HL-60 (cell line): ENCODE results near the gene FBXO21.
"Not testable (repeated sequence)": the region's sequence is repeated elsewhere in the genome, so short reads cannot be mapped to it uniquely, and the experiment has no call there.

ENCODE experiments used
- DNase-seq, 2 experiments: peaks; one replicate each; pipeline ENCODE4 v3.0.0-alpha.2; 2010 to 2020; ENCODE audit warnings: low read depth in 1 of 2, low spot score in 1 of 2
- H3K27ac ChIP-seq: fragments of 250-450 bp; sonication (Bioruptor Pico); replicated peaks from 2 replicates; pipeline ENCODE4 v1.5.1; 2020; ENCODE audit warnings: mild to moderate bottlenecking, moderate library complexity
- H3K27me3 ChIP-seq: fragments of 250-450 bp; sonication (Bioruptor Pico); 2 replicates; pipeline ENCODE4 v1.5.1; 2021; ENCODE audit warnings: mild to moderate bottlenecking, moderate library complexity; ENCODE audit not compliant: insufficient read depth, poor library complexity, severe bottlenecking
- H3K4me3 ChIP-seq: replicated peaks from 2 replicates; pipeline ENCODE4 v1.5.1; 2011; ENCODE audit warnings: mild to moderate bottlenecking, control low read depth, low read length; ENCODE audit not compliant: insufficient read depth
- CTCF ChIP-seq: IDR thresholded peaks from one replicate; pipeline ENCODE4 v1.5.1; 2011; ENCODE audit warnings: low read length, control low read depth, inconsistent platforms; ENCODE audit not compliant: insufficient read depth
- GABPA ChIP-seq: IDR thresholded peaks from 2 replicates; pipeline ENCODE4 v1.6.1; 2012; ENCODE audit warnings: low read depth
- POLR2AphosphoS5 ChIP-seq: IDR thresholded peaks from 2 replicates; pipeline ENCODE4 v1.6.1; 2012; ENCODE audit warnings: low read depth
- REST ChIP-seq: IDR thresholded peaks from 2 replicates; pipeline ENCODE4 v1.6.1; 2012; ENCODE audit warnings: low read depth; ENCODE audit not compliant: insufficient replicate concordance
- SPI1 ChIP-seq: IDR thresholded peaks from 2 replicates; pipeline ENCODE4 v1.6.1; 2012; ENCODE audit warnings: low read depth, mild to moderate bottlenecking, borderline replicate concordance

FBXO21 gene

GRCh38 chr12:117207675-117208074 is 17.4 kb upstream of the FBXO21 start:
- TF ChIP-seq POLR2AphosphoS5 (no peak), GABPA (no peak), SPI1 (no peak), CTCF (no peak), REST (no peak)
- no peak overlapping the region for H3K4me3 ChIP-seq
- DNase-seq: no peak
- H3K27me3 ChIP-seq: peaks cover 3% of the 10 kb centered on the region
- H3K27ac ChIP-seq: no peak overlapping the region

- DNase-seq: no peak
- no peak for TF ChIP-seq CTCF
- TF ChIP-seq SPI1: no peak
- TF ChIP-seq REST: no peak
- no peak for TF ChIP-seq POLR2AphosphoS5
- TF ChIP-seq GABPA: no peak
- Histone ChIP-seq H3K27ac (no peak overlapping the region), H3K4me3 (no peak overlapping the region), H3K27me3 (no peaks in the 10 kb centered on the region)
Observed at GRCh38 chr12:117202556-117202955, 12.3 kb upstream of the FBXO21 start.

GRCh38 chr12:117202033-117202432 is 11.8 kb upstream of the FBXO21 start:
- TF ChIP-seq SPI1 (no peak), GABPA (no peak), CTCF (no peak), POLR2AphosphoS5 (no peak), REST (no peak)
- DNase-seq: no peak
- H3K4me3 ChIP-seq: no peak overlapping the region
- H3K27ac ChIP-seq: no peak overlapping the region
- no peaks in the 10 kb centered on the region for H3K27me3 ChIP-seq

GRCh38 chr12:117199956-117200744 is 9.9 kb upstream of the FBXO21 start:
- H3K4me3 ChIP-seq, DNase-seq, H3K27me3 ChIP-seq, H3K27ac ChIP-seq: not testable (repeated sequence)

GRCh38 chr12:117196334-117196733 is 6.1 kb upstream of the FBXO21 start:
- H3K4me3 ChIP-seq, H3K27ac ChIP-seq, H3K27me3 ChIP-seq, DNase-seq: not testable (repeated sequence)

GRCh38 chr12:117195027-117195426 is 4.8 kb upstream of the FBXO21 start:
- H3K4me3 ChIP-seq, DNase-seq, H3K27ac ChIP-seq, H3K27me3 ChIP-seq: not testable (repeated sequence)
